ENCODE results near the gene SNX19.

The SNX19 gene

GRCh38 chr11:130874955-130875531, 41.2 kb downstream of the SNX19 start:
- TF ChIP-seq CTCF (IDR thresholded peaks at IDR 0.05; ENCODE audit: control insufficient read depth, extremely low read depth, insufficient read depth) = no peak
- DNase-seq (ENCODE audit: low read depth) = no peak
- no peak overlapping the region for H3K4me3 ChIP-seq (ENCODE audit: low read depth, low read length)

- no peak for DNase-seq (ENCODE audit: low read depth)
- no peak for TF ChIP-seq CTCF (IDR thresholded peaks at IDR 0.05; ENCODE audit: control insufficient read depth, extremely low read depth, insufficient read depth)
These were observed 41.9 kb downstream of the SNX19 start for GRCh38 chr11:130874396-130874795.

GRCh38 chr11:130873761-130874160, 42.5 kb downstream of the SNX19 start:
- no peak for TF ChIP-seq CTCF (IDR thresholded peaks at IDR 0.05; ENCODE audit: control insufficient read depth, extremely low read depth, insufficient read depth)
- no peak overlapping the region for H3K4me3 ChIP-seq (ENCODE audit: low read depth, low read length)

More at GRCh38 chr11:130874396-130874795, 41.9 kb downstream of the SNX19 start:
- H3K4me3 ChIP-seq (ENCODE audit: low read depth, low read length) = no peak overlapping the region

GRCh38 chr11:130872981-130873380, 43.3 kb downstream of the SNX19 start:
- H3K4me3 ChIP-seq (ENCODE audit: low read depth, low read length) = no peak overlapping the region
- no peak for TF ChIP-seq CTCF (IDR thresholded peaks at IDR 0.05; ENCODE audit: control insufficient read depth, extremely low read depth, insufficient read depth)
- no peak for DNase-seq (ENCODE audit: low read depth)

More at GRCh38 chr11:130873761-130874160, 42.5 kb downstream of the SNX19 start:
- DNase-seq (ENCODE audit: low read depth) = no peak

GRCh38 chr11:130872513-130872912, 43.8 kb downstream of the SNX19 start:
- H3K4me3 ChIP-seq (ENCODE audit: low read depth, low read length) = no peak overlapping the region
- TF ChIP-seq CTCF (IDR thresholded peaks at IDR 0.05; ENCODE audit: control insufficient read depth, extremely low read depth, insufficient read depth) = no peak
- DNase-seq (ENCODE audit: low read depth) = no peak

GRCh38 chr11:130872102-130872501, 44.2 kb downstream of the SNX19 start:
- no peak for DNase-seq (ENCODE audit: low read depth)
- no peak for TF ChIP-seq CTCF (IDR thresholded peaks at IDR 0.05; ENCODE audit: control insufficient read depth, extremely low read depth, insufficient read depth)
- no peak overlapping the region for H3K4me3 ChIP-seq (ENCODE audit: low read depth, low read length)

- no peak for DNase-seq (ENCODE audit: low read depth)
- TF ChIP-seq CTCF (IDR thresholded peaks at IDR 0.05; ENCODE audit: control insufficient read depth, extremely low read depth, insufficient read depth) = no peak
- no peak overlapping the region for H3K4me3 ChIP-seq (ENCODE audit: low read depth, low read length)
These were observed 44.7 kb downstream of the SNX19 start for GRCh38 chr11:130871616-130872015.
